GM10266 (cell line): ENCODE data around the gene CLIP1.

Experiments
- DNase-seq: peaks from one replicate; pipeline ENCODE4 v3.0.0; 2012; ENCODE audit errors: extremely low spot score
- CTCF ChIP-seq: IDR thresholded peaks from 2 replicates; pipeline ENCODE4 v1.5.1; 2012; ENCODE audit warnings: mild to moderate bottlenecking, low read depth; ENCODE audit not compliant: control insufficient read depth, insufficient read depth; ENCODE audit errors: missing control alignments

Gene CLIP1

GRCh38 chr12:122318607-122319605 is 103.6 kb downstream of the CLIP1 start:
- DNase-seq, result no peak
- no peak for TF ChIP-seq CTCF

DNA sequence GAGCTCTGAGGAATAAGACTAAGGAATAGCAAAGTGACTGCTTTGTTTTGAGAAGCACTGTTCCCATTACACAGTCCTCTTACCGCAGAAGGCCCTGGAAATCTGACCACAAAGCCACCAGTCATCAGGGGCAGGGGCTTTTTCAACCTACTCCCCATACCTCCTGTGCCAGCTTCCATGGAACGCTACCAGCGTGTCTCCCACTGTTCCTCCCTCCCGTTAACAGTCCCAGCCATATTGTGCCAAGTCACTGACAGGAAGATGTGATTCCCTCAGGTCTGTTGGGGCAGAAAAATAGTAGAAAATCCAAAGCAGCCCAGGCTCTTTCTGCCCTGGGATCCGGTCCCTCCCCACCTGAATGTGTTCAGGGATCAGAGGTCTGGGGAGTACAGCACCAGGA is 109.5 kb downstream of the CLIP1 start:
- TF ChIP-seq CTCF, result no peak
- no peak for DNase-seq

DNA sequence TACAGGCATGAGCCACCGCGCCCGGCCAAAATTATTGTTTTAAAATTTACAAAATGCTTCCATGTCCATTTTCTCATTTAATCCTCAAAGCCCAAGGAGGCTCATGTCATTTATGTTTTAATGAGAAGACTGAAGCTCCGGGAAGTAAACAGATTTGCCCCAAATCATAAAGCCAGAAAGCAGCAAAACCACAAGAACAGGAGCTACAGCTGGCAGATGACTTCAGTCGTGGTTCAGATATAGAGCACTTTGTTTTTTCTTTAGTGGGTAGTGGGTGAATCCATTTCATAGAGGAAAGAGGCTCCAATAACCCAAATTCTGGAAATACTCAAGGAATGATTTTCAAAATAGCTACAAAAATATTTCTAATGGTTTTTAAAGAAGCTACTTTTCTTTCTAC is 110.8 kb downstream of the CLIP1 start:
- TF ChIP-seq CTCF, result no peak
- DNase-seq, result no peak

- DNase-seq, result no peak
- no peak for TF ChIP-seq CTCF
These were observed 111.7 kb downstream of the CLIP1 start for GRCh38 chr12:122310626-122311333.

- no peak for TF ChIP-seq CTCF
- DNase-seq, result no peak
These were observed 112.8 kb downstream of the CLIP1 start for GRCh38 chr12:122309564-122310121.

DNA sequence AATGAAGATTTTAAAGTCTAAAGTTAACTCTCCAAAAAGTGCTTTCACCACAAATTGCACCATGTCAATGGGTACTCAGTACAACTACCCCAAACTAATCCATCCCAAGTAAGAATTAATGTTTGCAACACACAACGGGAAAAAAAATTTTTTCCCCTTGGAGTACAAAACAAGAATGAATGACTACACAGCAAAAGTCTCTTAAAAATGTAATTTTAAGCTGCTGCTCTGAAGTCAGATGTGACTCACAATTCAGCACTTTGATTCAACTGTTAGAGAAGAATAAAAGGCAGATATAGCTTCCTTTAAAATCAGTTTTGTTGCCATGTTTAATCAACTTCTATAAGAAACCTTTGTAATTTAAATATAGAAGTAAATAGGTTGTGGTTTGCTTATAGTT is 113.7 kb downstream of the CLIP1 start:
- no peak for DNase-seq
- TF ChIP-seq CTCF, result no peak
